ENCODE data around the gene KCNJ9.
"Not testable (repeated sequence)": the region's sequence is repeated elsewhere in the genome, so short reads cannot be mapped to it uniquely, and the experiment has no call there.

KCNJ9 gene

GRCh38 chr1:160104486-160104885 lies 23.1 kb downstream of the KCNJ9 start:
- no peak for DNase-seq

DNA sequence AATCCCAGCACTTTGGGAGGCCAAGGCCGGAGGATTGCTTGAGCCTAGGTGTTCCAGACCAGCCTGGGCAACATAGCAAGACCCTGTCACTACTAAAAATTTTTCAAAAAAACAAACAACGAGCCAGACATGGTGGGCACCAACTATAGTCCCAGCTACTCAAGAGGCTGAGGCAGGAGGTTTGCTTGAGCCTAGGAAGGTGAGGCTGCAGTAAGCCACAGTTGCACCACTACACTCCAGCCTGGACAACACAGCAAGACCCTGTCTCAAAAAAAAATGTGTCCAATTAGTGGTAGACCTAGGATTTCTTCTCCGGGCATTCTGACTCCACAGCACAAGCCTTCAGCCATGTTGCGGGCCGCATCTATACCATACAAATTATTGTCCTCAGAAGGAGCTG lies 23.8 kb downstream of the KCNJ9 start:
- DNase-seq = no peak

- DNase-seq = no peak
Measured at GRCh38 chr1:160107512-160107911, 26.2 kb downstream of the KCNJ9 start.

DNA sequence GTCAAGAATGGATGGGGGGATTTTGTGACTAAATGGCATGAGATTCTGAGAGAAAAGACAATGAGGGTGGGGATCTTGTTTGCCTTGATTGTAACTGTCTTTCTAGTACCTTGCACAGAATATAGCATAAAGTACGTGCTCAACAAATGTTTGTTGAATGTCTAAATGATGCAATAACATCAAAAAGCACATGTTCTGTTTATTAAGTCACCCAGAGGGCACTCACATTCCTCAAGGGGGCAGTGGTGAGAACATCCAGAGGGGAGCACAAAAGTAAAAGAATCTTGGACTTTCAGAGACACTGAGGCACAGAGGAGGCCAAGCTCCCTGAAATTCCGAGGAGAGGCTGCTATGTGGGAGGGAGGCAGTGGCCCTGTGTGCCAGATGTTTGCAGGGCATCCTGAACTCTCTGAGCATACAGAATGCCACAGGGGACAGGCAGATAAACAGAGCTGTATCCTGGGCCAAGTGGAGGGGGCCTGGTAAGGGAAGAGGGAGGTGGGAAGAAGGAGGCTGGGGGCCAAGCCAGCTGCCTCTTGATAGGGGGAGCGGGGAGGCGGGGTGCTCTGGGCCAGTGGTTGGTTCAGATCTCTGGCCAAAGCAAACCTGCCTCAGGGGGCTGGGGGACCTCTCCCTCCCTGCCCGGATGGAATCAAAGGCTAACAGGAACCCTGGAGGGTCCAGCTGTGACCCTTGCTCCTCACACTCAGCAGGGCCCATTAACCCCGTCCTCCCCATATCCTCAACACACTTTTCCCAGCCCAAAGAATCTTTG lies 27.7 kb downstream of the KCNJ9 start:
- no peak for DNase-seq

- no peak for DNase-seq
Measured at GRCh38 chr1:160109686-160110085, 28.3 kb downstream of the KCNJ9 start.

- not testable (repeated sequence) for DNase-seq
Measured at GRCh38 chr1:160111462-160111861, 30.1 kb downstream of the KCNJ9 start.

- no peak for DNase-seq
Measured at GRCh38 chr1:160112357-160112756, 31.0 kb downstream of the KCNJ9 start.

GRCh38 chr1:160113407-160113806 lies 32.1 kb downstream of the KCNJ9 start:
- no peak for DNase-seq

DNA sequence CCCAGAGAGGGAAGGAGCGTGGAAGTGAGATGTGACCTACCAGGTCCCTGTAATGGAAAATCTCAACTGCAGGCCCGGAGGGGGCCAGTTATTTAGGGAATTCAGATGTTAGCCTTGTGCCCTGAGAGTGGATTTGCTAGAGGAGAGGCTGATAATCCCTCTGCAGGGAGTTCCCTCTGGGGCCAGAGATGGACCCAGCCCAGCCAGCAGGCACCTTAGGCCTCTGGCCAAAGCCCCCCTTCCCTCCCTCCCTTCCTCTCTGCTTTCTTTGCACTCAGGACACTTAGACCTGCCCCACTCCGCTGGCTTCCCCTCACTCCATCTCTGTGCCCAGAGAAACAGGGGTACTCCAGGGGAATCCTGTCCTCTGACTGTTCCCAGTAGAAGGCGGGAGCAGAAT lies 32.7 kb downstream of the KCNJ9 start:
- DNase-seq = no peak

GRCh38 chr1:160115545-160116282 lies 34.4 kb downstream of the KCNJ9 start, which contains the start of gene ATP1A2:
Gene ATP1A2, plus strand, starts transcription at chr1:160115759. Its CDS starts 103 bp downstream, at chr1:160115862.
- no peak for DNase-seq

DNA sequence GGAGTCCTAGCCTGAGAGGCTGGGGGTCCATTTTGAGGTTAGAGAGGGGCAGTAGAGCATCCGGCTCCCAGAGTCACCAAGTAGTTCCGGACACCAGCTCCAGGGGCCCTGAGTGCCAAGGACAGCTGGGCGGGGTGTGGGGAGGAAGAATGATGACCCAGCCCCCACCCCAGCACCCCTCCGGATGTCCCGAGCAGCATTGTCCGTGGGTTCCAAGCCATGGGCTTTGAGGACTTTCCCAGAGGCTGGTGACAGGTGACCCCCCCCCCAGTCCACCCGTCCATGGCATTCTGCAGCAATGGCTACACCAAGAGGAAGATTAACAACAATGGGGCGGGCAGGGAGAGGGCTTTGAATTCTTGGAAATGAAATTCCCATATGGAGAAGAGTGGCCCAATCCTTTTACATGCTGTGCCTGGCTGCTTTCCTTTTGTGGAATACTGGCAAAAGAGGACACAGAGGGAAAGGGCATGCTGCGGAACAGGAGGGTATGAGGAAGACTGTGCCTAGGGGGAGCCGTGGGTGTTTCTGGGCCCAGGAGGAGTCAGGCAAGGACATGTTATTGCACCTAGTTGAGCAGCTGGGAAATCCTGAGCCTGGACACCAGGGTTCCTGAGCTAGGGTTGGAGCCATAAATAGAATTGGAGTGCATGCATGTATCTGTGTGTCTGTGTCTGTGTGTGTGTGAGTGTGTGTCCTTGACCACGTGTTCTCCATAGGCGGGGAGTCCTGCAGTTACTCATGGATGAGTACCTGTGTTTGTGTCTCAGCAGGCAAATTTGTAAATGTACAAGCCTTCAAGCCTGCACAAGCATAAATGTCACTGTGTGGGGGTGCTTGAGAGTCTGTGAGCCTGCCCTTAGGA lies 35.2 kb downstream of the KCNJ9 start:
- DNase-seq = no peak

DNA sequence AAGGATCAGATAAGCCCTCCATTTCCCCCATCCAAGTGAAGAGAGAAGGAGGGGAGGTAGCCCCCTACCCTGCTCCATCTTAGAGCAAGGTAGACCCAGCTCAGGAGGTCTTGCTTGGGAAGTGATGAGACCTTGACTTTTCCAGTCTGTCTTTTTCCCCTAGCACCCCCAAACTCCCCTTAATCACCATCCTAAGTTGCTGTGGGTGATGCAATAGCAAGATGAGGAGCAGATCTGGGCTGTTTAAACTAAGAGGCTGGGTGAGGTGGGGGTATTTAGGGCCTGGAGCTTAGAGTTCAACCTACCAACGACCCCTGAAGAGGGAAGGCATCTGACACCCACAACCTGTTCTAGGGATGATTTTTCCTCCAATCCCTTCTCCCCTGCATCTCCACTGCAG lies 36.0 kb downstream of the KCNJ9 start:
- DNase-seq = no peak

DNA sequence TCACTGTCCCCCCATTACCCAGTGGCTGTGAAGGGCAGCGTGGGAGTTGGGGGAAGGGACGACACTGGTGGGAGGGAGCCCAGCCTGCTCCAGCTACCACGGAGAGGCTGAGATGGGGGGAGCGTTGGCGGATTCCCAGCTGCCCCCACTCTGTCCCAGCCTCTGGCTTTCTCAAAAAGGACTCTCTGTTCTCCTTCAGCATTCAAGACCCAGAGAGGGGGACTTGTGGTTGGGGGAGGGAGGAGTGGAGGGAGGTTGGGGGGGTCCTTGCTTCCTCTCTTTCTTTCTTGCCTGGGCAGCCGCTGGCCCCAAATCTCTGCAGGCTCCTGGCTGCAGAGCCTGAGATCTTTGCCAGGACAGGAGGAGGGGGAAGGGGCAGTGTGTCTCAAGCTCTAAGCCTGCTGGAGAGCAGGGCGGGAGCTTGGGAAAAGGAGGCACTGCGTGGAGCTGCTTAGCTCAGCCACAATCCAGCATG lies 36.4 kb downstream of the KCNJ9 start:
- no peak for DNase-seq

DNA sequence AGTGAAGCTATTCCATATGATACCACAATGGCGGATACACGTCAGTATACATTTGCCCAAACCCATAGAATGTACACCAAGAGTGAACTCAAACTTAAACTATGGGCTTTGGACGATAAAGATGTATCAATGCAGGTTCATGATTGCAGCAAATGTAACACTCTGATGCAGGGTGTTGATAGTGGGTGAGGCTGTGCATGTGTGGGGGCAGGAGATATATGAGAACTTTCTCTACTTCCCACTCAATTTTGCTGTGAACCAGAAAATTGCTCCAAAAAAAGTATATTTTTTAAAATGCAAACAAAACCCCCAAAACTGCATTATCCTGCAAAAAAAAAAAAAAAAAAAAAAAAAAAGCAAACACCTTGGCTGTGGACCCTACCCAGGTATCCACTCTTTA lies 37.6 kb downstream of the KCNJ9 start:
- DNase-seq = no peak

DNA sequence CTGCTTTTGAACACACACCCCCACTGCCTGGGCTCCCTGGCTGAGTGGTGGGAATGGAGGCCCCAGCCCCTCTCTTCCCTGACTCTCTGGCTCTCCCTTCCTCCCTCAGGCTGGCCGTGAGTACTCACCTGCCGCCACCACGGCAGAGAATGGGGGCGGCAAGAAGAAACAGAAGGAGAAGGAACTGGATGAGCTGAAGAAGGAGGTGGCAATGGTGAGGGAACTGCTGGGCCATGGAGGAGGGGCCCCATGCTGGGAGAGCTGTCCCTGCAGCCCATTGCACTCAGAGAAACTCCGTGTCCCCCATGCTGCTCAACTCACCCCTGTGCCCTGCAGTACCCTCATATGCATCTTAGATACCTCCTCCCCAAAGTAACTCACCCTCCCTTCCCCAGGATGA lies 39.5 kb downstream of the KCNJ9 start:
- no peak for DNase-seq

DNA sequence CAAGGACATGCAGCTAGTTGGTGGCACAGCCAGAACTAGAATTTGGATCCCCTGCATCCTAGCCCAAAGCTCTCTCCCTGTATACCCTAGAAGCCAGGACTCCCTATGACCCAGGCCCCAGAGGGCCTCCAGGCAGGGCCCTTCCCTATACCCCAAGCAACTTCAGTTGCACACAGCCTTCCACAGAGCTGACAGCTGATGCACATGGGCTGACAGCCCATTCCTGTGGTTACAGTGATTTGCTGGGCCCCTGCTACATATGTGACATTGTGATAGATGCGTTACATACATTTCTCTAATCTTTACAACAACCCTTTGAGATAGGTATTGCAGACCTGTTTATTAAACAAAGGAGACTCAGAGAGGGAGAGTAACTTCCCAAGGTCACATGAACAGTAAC lies 40.0 kb downstream of the KCNJ9 start:
- no peak for DNase-seq

- DNase-seq = no peak
Measured at GRCh38 chr1:160122978-160123495, 41.7 kb downstream of the KCNJ9 start.

GRCh38 chr1:160123726-160124125 lies 42.4 kb downstream of the KCNJ9 start:
- no peak for DNase-seq

DNA sequence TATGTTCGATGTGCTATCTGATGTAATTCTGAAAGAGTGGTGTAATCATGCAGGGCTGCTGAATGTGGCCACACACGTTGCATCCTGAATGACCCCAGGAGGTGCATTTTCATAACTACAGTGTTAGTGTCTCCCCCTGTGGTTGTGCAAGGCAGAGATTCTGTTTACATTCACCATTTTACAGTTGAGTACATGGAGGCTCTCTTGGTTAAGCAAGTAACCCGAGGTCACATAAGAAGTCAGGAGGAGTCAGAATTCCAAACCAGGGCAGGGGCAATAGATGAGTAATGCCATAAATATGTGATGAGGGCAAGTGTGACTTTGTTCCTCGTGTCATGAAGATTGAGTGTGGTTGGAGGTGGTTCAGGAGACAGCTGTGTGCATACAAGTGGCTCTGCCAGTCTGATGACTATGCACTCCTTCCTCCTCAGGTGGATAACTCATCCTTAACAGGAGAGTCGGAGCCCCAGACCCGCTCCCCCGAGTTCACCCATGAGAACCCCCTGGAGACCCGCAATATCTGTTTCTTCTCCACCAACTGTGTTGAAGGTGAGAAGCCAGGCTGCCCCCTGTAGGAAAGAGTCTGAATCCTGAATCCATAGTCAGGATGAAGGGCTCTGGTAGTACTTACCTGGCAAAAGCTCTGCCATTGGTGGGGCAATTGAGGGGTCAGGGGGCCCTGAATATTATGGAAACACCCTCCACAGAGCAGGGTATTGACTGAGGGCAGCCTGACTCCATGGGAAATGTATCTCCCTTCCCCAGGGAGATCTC lies 43.6 kb downstream of the KCNJ9 start:
- no peak for DNase-seq

- no peak for DNase-seq
Measured at GRCh38 chr1:160125746-160126145, 44.4 kb downstream of the KCNJ9 start.

DNA sequence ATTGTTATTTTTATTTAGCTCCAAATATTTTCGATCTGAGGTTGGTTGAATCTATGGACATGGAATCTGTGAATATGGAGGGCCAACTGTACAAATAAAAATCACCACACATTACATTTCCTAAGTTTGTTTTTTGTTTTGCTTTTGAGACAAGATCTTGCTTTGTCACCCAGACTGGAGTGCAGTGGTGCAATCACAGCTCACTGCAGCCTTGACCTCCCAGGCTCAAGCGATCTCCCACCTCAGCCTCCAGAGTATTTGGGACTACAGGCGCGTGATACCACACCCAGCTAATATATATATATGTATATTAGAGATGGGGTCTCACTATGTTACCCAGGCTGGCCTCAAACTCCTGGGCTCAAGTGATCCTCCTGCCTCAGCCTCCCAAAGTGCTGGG lies 45.0 kb downstream of the KCNJ9 start:
- DNase-seq = not testable (repeated sequence)

DNA sequence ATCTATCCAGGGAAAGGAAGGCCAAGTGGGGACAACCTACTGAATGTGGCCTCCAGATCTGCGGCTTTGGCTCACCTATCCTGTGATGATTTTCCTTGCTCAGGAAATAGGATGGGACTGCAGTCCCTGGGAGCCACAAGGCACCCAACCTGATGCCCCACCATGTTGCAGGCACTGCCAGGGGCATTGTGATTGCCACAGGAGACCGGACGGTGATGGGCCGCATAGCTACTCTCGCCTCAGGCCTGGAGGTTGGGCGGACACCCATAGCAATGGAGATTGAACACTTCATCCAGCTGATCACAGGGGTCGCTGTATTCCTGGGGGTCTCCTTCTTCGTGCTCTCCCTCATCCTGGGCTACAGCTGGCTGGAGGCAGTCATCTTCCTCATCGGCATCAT lies 46.0 kb downstream of the KCNJ9 start:
- DNase-seq = no peak

All from NCI-H510A (cell line).